Fibroblast of pulmonary artery (primary cell): ENCODE data around the gene SIMC1.
"Not testable (repeated sequence)": the region's sequence is repeated elsewhere in the genome, so short reads cannot be mapped to it uniquely, and the experiment has no call there.

Source experiments
- DNase-seq: peaks from one replicate; pipeline ENCODE4 v3.0.0-alpha.2; 2010; ENCODE audit warnings: low read depth
- H3K4me3 ChIP-seq: replicated peaks from 2 replicates; pipeline ENCODE4 v1.5.1; 2011; ENCODE audit warnings: low read depth, mild to moderate bottlenecking, control low read depth, low read length, moderate library complexity
- TF ChIP-seq, protein P1 (sequence below): IDR thresholded peaks from 2 replicates; pipeline ENCODE4 v1.5.1; 2011; ENCODE audit warnings: mild to moderate bottlenecking, control low read depth, low read length, inconsistent platforms; ENCODE audit errors: missing control alignments

Gene SIMC1

DNA sequence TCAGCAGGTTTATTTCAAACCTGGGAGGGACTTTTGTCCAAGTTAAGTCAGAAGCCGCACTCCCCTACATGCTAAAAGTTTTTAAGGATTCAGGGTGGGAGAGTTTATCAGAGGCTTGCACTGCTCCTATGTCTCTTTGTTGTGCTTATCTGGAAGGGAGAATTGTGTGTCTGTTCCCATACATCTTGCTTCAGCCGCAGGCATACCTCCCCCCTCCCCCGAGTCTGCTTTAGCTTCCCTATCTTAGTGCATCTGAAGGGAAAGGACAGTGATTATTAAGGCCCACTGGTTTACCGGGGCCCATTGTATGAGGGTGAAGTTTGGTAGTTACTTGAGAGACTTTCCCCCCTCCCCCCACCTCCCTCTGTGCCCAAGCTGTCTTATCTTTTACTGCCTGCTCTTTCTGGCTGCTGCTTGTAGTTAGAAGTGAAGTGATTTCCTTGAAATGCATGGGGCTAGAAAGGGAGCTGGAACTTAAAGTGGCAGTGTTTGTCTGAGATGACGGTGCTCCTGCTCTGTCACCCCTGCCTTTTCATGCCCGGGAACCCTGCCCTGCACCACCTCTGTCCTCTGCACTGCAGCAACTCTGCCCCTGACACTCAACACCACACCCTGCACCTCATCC lies 40.9 kb upstream of the SIMC1 start:
- not testable (repeated sequence) for DNase-seq, H3K4me3 ChIP-seq

DNA sequence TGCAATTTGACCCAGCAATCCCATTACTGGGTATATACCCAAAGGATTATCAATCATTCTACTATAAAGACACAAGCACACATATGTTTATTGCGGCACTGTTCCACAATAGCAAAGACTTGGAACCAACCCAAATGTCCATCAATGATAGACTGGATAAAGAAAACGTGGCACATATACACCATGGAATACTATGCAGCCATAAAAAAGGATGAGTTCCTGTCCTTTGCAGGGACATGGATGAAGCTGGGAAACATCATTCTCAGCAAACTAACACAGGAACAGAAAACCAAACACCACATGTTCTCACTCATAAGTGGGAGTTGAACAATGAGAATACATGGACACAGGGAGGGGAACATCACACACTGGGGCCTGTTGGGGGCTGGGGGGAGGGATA lies 39.9 kb upstream of the SIMC1 start:
- not testable (repeated sequence) for H3K4me3 ChIP-seq, DNase-seq

DNA sequence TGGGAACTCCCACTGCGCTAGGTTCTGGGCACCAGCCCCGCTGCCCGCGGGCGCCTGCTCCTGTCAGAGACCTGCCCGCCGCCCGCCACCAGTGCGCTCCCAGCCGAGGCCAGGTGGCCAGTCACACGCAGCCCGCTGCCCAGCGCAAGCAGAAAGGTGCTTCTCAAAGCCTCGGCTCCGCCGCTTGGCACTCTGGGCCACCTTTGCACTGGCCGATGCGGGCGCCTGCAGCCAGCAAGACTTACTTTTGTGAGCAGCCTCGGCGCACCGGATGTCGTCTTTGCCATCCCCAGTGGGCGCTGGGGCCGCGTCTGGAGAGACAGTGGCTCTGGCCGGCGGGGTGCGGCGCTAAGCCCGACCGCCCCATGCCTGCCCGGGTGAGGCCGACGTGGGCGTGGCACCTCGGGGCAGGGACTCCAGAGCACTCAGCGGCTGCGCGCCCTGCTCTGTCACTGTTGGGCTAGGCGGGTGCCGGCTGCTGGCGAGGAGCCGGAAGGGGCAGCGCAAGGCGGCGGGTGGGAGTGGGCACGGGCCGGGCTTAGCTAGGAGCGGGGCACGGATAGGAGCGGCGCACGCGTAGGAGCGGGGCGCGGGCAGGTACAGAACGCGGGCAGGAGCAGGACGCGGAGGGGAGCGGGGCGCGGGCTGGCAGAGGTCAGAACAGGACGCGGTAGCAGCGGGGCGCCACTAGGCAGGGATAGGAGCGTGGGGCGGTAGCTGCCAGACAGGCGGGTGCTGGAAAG lies 39.1 kb upstream of the SIMC1 start:
- not testable (repeated sequence) for H3K4me3 ChIP-seq, DNase-seq

DNA sequence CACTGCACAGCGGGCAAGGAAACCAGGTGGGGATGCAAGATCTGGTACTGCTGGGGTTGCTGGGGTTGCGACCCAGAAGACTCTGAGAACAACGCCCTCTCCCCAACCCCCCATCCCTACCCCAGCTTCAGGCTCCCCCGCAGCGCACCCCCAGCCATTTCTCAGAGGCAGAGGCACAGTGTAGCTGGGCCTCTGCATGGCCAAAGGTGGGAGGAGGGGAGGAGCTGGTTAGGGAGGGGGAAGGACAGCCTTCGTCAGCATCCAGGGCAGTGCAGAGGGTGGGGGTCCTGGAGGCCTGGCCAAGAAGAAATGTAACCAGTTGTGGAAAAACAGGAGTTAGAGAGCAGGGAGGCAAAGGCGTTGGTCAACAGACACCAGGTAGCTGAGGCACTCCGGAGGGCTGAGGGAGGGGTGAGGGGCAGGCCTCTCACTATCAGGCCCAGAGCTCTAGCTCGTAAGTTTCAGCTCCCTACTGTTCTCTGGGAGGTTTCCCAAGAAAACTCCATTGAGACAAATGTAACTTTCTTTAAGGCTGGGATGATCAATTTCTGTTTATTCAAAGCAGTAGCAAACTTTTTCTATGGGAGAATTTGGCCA lies 38.3 kb upstream of the SIMC1 start:
- not testable (repeated sequence) for H3K4me3 ChIP-seq, DNase-seq

DNA sequence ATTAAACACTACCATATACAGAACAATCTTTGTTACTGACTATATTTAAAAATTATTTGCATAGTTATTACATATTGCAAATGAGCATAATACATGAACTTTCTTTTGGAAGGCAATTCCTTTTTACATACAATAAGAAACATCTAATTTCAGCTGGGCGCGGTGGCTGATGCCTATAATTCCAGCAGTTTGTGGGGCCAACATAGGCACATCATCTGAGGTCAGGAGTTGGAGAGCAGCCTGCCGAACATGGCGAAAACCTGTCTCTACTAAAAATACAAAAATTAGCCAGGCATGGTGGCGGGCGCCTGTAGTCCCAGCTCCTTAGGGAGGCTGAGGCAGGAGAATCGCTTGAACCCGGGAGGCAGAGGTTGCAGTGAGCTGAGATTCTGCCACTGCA lies 36.4 kb upstream of the SIMC1 start:
- DNase-seq: no peak
- H3K4me3 ChIP-seq: no peak overlapping the region
- TF ChIP-seq, protein P1, sequence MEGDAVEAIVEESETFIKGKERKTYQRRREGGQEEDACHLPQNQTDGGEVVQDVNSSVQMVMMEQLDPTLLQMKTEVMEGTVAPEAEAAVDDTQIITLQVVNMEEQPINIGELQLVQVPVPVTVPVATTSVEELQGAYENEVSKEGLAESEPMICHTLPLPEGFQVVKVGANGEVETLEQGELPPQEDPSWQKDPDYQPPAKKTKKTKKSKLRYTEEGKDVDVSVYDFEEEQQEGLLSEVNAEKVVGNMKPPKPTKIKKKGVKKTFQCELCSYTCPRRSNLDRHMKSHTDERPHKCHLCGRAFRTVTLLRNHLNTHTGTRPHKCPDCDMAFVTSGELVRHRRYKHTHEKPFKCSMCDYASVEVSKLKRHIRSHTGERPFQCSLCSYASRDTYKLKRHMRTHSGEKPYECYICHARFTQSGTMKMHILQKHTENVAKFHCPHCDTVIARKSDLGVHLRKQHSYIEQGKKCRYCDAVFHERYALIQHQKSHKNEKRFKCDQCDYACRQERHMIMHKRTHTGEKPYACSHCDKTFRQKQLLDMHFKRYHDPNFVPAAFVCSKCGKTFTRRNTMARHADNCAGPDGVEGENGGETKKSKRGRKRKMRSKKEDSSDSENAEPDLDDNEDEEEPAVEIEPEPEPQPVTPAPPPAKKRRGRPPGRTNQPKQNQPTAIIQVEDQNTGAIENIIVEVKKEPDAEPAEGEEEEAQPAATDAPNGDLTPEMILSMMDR: no peak

DNA sequence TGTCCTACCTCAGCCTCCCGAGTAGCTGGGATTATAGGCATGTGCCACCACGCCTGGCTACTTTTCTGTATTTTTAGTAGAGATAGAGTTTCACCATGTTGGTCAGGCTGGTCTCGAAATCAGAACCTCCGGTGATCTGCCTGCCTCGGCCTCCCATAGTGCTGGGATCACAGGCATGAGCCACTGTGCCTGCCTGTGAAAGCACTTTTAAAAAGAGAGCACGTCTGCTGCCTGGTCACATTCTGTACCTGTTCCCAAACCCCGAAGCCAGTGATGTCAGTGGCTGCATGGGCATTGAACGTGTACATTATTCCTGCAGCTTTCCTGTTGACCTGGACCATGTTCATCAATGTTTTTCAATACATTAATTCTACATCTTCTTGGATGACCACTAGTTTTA lies 35.1 kb upstream of the SIMC1 start:
- H3K4me3 ChIP-seq: no peak overlapping the region
- TF ChIP-seq, protein P1: no peak
- no peak for DNase-seq

DNA sequence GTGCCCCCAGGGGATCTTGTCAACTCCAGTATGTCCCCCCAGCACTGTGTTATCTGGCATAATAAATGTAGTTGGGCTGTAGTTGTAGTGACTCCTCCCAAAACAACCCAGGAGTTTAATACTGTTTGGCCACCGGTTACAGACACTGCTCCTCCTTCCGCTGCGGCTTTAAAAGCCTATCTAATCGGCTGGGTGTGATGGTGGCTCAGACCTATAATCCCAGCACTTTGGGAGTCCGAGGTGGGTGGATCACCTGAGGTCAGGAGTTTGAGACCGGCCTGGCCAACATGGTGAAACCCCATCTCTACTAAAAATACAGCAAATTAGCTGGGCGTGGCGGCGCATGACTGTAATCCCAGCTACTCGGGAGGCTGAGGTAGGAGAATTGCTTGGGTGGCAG lies 34.7 kb upstream of the SIMC1 start:
- not testable (repeated sequence) for DNase-seq, H3K4me3 ChIP-seq

DNA sequence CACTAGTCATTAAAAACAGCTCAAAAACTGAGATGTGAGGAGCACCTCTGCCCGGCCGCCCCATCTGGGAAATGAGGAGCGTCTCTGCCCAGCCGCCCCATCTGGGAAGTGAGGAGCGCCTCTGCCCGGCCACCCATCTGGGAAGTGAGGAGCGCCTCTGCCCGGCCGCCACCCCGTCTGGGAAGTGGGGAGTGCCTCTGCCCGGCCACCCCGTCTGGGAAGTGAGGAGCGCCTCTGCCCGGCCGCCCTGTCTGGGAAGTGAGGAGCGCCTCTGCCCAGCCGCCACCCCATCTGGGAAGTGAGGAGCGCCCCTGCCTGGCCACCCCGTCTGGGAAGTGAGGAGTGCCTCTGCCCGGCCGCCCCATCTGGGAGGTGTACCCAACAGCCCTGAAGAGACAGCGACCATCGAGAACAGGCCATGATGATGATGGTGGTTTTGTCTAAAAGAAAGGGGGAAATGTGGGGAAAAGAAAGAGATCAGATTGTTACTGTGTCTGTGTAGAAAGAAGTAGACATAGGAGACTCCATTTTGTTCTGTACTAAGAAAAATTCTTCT lies 23.7 kb upstream of the SIMC1 start:
- DNase-seq, H3K4me3 ChIP-seq: not testable (repeated sequence)

DNA sequence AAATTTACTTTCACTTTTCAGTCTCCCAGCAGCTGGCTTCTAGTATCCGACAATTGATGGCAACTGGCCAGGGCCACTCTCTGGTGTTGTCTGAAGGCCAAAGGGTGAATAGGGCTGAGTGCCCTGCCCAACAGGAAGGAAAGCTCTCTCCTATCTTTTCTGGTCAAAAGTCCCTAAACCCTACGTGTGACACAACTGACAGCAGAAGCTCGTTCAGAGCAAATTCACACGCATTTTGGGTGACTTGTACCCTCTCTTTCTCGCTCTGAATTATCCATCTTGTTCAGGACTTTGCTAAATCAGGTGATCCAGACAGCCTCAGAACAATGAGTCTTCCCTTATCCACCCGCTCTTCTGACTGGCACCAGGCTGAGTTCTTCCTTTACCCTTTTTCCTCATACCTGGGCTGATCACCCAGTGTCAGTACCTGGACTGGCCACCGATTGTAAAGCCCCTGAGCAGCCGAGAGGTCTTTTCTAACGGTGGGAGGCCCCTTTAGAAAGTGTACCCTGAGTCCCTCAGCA lies 21.8 kb upstream of the SIMC1 start:
- not testable (repeated sequence) for DNase-seq, H3K4me3 ChIP-seq

DNA sequence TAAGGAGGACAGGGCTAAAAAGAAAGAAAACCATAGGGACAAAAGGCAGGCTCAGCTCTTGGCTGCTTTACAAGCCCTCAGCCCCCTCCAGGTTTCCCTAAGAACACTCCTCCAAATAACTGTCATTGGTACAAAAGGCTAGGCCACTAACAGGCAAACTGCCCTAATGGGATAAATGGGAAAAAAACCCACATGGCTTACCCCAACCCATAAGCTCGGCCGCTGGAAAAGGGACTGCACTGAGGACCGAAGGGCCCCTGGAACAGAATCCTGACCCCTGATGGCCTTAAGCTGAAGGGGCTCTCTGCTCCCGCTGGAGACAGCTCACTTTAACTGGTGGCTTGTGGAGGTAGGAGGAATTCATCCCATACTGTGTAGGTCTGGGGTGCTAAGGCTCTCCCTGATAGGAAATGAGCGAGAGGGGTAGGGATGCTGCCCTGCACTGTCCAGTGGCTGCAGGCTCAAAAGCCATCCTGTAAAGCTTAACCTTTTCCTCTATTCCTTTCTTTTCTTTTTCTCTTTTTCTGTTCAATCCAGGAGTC lies 21.0 kb upstream of the SIMC1 start:
- not testable (repeated sequence) for H3K4me3 ChIP-seq, DNase-seq

DNA sequence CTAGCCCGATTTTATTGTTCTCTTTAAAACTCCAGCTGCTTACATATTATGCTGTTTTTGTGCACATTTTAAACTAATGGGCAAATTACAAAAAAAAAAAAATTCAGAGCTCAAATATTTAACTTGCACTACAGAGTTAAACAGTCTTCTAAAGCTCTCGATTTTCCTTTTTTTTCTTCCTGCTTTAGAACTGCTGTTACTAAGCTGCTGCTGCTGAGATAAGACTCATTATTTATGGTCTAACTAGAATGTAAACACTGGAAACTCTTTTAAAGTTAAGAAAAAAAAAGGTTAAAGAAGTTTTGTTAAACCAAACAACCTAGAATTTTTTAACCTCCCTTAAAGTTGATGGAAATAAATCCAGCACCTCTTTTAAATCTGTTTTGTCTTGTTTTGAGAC lies 20.5 kb upstream of the SIMC1 start:
- H3K4me3 ChIP-seq, DNase-seq: not testable (repeated sequence)

DNA sequence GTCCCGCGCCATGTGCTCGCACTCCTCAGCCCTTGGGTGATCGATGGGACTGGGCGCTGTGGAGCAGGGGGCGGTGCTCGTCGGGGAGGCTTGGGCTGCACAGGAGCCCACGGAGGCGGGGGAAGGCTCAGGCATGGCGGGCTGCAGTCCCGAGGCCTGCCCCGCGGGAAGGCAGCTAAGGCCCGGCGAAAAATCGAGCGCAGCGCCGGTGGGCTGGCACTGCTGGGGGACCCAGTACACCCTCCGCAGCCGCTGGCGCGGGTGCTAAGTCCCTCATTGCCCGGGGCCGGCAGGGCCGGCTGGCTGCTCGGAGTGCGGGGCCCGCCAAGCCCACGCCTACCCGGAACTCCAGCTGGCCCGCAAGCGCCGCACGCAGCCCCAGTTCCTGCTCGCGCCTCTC lies 16.2 kb upstream of the SIMC1 start:
- H3K4me3 ChIP-seq, DNase-seq: not testable (repeated sequence)

DNA sequence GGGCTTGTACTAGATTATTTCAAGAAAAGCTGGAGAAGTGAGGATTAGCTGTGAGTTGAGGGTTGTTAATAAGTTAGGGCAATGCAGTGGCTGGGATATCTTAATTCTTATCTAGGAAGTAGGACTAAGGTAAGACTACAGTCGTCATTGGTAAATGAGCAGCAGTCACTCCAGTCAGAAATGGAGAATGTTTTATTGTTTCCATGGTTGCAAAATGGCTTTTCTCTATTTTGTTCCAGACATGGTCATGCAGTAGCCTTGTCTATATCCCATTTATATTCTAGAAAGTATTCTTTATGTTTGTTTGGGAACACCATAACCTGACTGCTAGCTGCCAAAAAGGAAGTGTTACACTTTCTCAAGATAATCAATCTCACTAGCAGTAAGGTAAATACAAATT lies 9.9 kb upstream of the SIMC1 start:
- DNase-seq, H3K4me3 ChIP-seq: not testable (repeated sequence)

DNA sequence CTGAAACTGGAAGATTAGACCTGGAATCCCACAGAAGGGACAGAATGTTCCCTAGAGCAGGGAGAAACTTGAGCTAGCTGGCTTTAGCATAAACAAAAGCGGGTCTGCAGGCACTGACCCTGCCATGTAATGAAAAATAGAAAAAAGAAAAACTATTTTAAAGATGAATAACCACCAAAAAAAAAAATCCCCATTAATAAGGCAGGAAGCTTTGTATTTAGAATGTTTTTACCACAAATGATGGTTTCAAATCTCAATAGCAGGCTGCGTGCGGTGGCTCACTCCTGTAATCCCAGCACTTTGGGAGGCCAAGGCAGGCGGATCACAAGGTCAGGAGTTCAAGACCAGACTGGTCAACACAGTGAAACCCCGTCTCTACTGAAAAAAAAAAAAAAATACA lies 5.0 kb upstream of the SIMC1 start:
- not testable (repeated sequence) for H3K4me3 ChIP-seq

More for the DNA sequence above, 5.0 kb upstream of the SIMC1 start:
- DNase-seq: not testable (repeated sequence)
